ENCODE data around the gene HES6.

DNA sequence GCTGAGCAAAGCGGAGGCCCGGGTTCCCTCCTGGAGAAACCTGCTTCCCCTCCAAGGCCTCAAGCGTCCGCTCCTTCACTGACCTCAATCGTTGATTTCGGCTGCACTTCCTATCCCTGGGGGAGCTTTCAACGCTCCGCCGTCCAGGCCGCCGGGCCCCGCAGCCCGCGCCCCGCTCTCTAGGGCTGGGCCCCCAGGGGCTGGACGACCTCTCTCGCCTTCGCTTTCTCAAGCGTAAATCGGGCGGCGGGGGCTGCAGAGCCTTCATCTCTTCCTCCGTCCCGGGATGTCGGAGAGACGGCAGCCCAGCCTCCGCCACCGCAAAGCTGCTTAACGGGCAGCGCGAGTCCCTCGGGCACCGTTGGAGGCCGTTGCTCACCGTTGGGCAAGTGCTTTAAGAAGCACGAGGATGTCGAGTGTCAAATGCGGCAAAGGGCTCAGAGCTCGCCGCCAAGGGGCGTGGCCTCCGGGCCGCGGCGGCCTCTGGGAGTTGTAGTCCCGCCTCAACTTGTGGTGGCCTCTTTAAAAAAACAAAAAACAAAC, 8.5 kb downstream of the HES6 start:
- TF ChIP-seq, protein P1, sequence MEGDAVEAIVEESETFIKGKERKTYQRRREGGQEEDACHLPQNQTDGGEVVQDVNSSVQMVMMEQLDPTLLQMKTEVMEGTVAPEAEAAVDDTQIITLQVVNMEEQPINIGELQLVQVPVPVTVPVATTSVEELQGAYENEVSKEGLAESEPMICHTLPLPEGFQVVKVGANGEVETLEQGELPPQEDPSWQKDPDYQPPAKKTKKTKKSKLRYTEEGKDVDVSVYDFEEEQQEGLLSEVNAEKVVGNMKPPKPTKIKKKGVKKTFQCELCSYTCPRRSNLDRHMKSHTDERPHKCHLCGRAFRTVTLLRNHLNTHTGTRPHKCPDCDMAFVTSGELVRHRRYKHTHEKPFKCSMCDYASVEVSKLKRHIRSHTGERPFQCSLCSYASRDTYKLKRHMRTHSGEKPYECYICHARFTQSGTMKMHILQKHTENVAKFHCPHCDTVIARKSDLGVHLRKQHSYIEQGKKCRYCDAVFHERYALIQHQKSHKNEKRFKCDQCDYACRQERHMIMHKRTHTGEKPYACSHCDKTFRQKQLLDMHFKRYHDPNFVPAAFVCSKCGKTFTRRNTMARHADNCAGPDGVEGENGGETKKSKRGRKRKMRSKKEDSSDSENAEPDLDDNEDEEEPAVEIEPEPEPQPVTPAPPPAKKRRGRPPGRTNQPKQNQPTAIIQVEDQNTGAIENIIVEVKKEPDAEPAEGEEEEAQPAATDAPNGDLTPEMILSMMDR (IDR thresholded peaks at IDR 0.05): no peak
- TF ChIP-seq POLR2A (IDR thresholded peaks at IDR 0.05): no peak

Data from testis (tissue), 2 donors.